Measurements from ENCODE around the gene PSEN1. TPM values are rescaled to one million over a fixed set of nuclear protein-coding genes. Genes with fewer than 3 reads are reported as not detected.

The PSEN1 gene
- total RNA-seq, 1 experiment from 2014 or later: 41.9 TPM

DNA sequence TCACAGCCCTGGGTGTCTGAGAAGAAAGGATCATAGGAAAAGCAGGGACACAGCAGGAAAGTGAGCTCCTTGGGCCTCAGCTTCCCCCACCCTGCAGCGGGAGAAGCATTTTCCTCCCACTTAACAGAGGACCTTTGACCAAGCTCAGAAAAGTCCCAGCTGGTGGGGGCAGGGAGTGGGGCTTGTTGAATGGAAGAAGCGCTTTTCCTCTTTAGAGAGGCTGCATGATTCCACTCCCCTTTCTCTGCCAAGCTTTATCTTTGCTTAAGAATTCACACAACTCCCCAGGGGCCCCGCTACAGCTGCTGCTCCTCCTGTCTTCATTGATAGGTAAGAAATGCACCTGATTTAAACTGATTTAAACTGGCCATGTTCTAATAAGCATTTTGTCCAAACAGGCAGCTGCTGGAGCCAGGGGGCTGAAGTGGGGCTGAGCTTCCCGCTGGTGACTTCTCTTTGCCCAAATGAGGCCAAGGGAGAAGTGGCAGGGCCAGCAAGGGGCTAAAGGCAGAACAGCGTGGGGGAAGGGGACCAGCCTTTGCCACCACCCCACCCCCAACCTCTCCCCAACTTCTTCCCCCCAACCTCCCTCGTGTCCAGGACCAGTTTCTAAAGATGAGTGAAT, 99.3 kb downstream of the PSEN1 start:
- Histone ChIP-seq H3K27ac (ENCODE audit: low read depth, low read length, poor library complexity, severe bottlenecking) (no peak overlapping the region), H3K36me3 (ENCODE audit: insufficient read depth, low read length, poor library complexity, severe bottlenecking) (no peaks in the 10 kb centered on the region), H3K27me3 (replicated peaks; ENCODE audit: insufficient read depth, low read depth, low read length, poor library complexity) (peaks cover 26% of the 10 kb centered on the region), H3K4me3 (ENCODE audit: low read depth, low read length, poor library complexity, severe bottlenecking) (no peak overlapping the region), H3K9me3 (ENCODE audit: low read depth, low read length, poor library complexity, severe bottlenecking) (no peaks in the 10 kb centered on the region), H3K4me1 (ENCODE audit: insufficient read depth, low read length, poor library complexity, severe bottlenecking) (peaks cover 12% of the 10 kb centered on the region)
- intact Hi-C loops (cut with micrococcal nuclease; ENCODE audit: unreplicated experiment): no loop called here
- POLR2A ChIA-PET (ENCODE audit: low non-redundant PET): no interaction called here
- BruUV-seq (replicated peaks): no TSS peak
- CTCF ChIA-PET: no interaction called here
- DNase-seq (ENCODE audit: low spot score): peak; percentile 30
- no peak for TF ChIP-seq EZH2 (IDR thresholded peaks at IDR 0.05; ENCODE audit: borderline replicate concordance, low read depth, low read length, poor library complexity, severe bottlenecking)
- TF ChIP-seq, protein P1, sequence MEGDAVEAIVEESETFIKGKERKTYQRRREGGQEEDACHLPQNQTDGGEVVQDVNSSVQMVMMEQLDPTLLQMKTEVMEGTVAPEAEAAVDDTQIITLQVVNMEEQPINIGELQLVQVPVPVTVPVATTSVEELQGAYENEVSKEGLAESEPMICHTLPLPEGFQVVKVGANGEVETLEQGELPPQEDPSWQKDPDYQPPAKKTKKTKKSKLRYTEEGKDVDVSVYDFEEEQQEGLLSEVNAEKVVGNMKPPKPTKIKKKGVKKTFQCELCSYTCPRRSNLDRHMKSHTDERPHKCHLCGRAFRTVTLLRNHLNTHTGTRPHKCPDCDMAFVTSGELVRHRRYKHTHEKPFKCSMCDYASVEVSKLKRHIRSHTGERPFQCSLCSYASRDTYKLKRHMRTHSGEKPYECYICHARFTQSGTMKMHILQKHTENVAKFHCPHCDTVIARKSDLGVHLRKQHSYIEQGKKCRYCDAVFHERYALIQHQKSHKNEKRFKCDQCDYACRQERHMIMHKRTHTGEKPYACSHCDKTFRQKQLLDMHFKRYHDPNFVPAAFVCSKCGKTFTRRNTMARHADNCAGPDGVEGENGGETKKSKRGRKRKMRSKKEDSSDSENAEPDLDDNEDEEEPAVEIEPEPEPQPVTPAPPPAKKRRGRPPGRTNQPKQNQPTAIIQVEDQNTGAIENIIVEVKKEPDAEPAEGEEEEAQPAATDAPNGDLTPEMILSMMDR (conservative IDR thresholded peaks at IDR 0.05; ENCODE audit: low read depth, low read length): no peak

DNA sequence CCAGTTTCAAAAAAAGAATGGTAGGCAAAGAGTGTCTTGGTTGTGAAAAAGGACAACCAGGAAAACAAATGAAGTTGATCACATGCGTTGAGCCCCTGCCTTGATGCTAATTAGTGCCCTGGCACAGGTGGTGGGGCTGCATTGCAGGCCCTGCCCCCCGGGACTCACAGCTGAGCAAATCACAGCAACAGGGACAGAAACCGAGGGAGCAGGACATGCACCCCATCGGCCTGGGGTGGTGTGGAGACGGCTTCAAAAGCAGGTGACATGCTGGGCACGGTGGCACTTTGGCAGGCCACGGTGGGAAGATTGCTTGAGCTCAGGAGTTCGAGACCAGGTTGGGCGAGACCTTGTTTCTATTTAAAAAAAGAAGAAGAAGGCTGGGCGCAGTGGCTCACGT, 99.8 kb downstream of the PSEN1 start:
- Histone ChIP-seq H3K4me3 (ENCODE audit: low read depth, low read length, poor library complexity, severe bottlenecking) (no peak overlapping the region), H3K9me3 (ENCODE audit: low read depth, low read length, poor library complexity, severe bottlenecking) (no peaks in the 10 kb centered on the region), H3K27ac (ENCODE audit: low read depth, low read length, poor library complexity, severe bottlenecking) (no peak overlapping the region), H3K36me3 (ENCODE audit: insufficient read depth, low read length, poor library complexity, severe bottlenecking) (no peaks in the 10 kb centered on the region), H3K4me1 (ENCODE audit: insufficient read depth, low read length, poor library complexity, severe bottlenecking) (peaks cover 12% of the 10 kb centered on the region), H3K27me3 (replicated peaks; ENCODE audit: insufficient read depth, low read depth, low read length, poor library complexity) (peaks cover 26% of the 10 kb centered on the region)
- ChIA-PET POLR2A (ENCODE audit: low non-redundant PET) (no interaction called here), CTCF (no interaction called here)
- BruUV-seq (replicated peaks): no TSS peak
- intact Hi-C loops (cut with micrococcal nuclease; ENCODE audit: unreplicated experiment): no loop called here
- DNase-seq (ENCODE audit: low spot score): no peak
- no peak for TF ChIP-seq EZH2 (IDR thresholded peaks at IDR 0.05; ENCODE audit: borderline replicate concordance, low read depth, low read length, poor library complexity, severe bottlenecking)
- TF ChIP-seq, protein P1 (conservative IDR thresholded peaks at IDR 0.05; ENCODE audit: low read depth, low read length): no peak

DNA sequence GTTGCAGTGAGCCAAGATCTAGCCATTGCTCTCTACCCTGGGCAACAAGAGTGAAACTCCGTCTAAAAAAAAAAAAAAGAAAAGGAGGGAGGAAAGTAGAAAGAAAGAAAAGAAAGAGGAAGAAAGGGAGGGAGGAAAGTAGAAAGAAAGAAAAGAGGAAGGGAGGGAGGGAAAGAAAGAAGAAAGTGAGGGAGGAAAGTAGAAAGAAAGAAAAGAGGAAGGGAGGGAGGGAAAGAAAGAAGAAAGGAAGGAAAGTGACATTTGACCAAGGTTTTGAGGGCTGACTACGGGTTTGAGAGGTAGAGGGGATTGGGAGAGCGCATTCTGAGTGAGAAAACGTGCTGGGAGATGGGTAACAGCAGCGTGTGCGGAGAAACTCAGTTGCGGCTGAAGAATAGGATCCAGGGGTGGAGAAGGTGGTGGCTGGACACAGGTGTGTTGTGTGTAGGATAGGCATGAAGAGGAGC, 100.5 kb downstream of the PSEN1 start:
- Histone ChIP-seq H3K9me3 (ENCODE audit: low read depth, low read length, poor library complexity, severe bottlenecking) (no peaks in the 10 kb centered on the region), H3K27me3 (replicated peaks; ENCODE audit: insufficient read depth, low read depth, low read length, poor library complexity) (peaks cover 26% of the 10 kb centered on the region), H3K4me3 (ENCODE audit: low read depth, low read length, poor library complexity, severe bottlenecking) (peak overlapping the region; percentile 53), H3K36me3 (ENCODE audit: insufficient read depth, low read length, poor library complexity, severe bottlenecking) (no peaks in the 10 kb centered on the region), H3K4me1 (ENCODE audit: insufficient read depth, low read length, poor library complexity, severe bottlenecking) (peaks cover 12% of the 10 kb centered on the region), H3K27ac (ENCODE audit: low read depth, low read length, poor library complexity, severe bottlenecking) (no peak overlapping the region)
- intact Hi-C loops (cut with micrococcal nuclease; ENCODE audit: unreplicated experiment): no loop called here
- DNase-seq (ENCODE audit: low spot score): no peak
- CTCF ChIA-PET: no interaction called here
- POLR2A ChIA-PET (ENCODE audit: low non-redundant PET): no interaction called here
- TF ChIP-seq, protein P1 (conservative IDR thresholded peaks at IDR 0.05; ENCODE audit: low read depth, low read length): no peak
- no peak for TF ChIP-seq EZH2 (IDR thresholded peaks at IDR 0.05; ENCODE audit: borderline replicate concordance, low read depth, low read length, poor library complexity, severe bottlenecking)
- BruUV-seq (replicated peaks): no TSS peak
